ENCODE measurements around the gene GNAZ. TPM values are rescaled to one million over a fixed set of nuclear protein-coding genes. Genes with fewer than 3 reads are reported as not detected.

Gene GNAZ
- total and polyA plus RNA-seq, 2 donors (not counting 1 experiment from before 2014, with no cell fraction given): 2.8 to 9.1 TPM

GRCh38 chr22:23058481-23059283, 11.6 kb upstream of the GNAZ start:
- H3K27ac Mint-ChIP-seq: no peak overlapping the region
- Histone ChIP-seq H3K9ac (ENCODE audit: low read length) (no peak overlapping the region), H3K79me2 (ENCODE audit: control insufficient read depth, insufficient read depth, low read length) (no peaks in the 10 kb centered on the region), H3K9me3 (ENCODE audit: control extremely low read depth in 1 of 3, control insufficient read depth in 2 of 3, insufficient read depth in 1 of 3, low read length in 2 of 3) (peaks cover 0 to 8% (median 2%) of the 10 kb centered on the region in 3 donors), H3K27me3 (replicated peaks in 1 of 4; ENCODE audit: control extremely low read depth in 1 of 4, control insufficient read depth in 3 of 4, insufficient read depth in 4 of 4, low read length in 3 of 4) (no peaks in the 10 kb centered on the region), H3K27ac (ENCODE audit: low read length in 2 of 2) (no peak overlapping the region), H3K4me2 (replicated peaks; ENCODE audit: low read depth, low read length, poor library complexity, severe bottlenecking) (peak overlapping the region; percentile 30), H2AFZ (ENCODE audit: insufficient read depth, low read depth, low read length, poor library complexity, severe bottlenecking) (no peak overlapping the region), H4K20me1 (ENCODE audit: control insufficient read depth, insufficient read depth, low read length, poor library complexity, severe bottlenecking) (no peaks in the 10 kb centered on the region), H3K36me3 (replicated peaks in 1 of 2; ENCODE audit: control extremely low read depth in 1 of 2, control insufficient read depth in 1 of 2, extremely low read depth in 1 of 2, insufficient read depth in 2 of 2, low read length in 1 of 2) (no peaks in the 10 kb centered on the region), H3K4me1 (ENCODE audit: control insufficient read depth in 2 of 2, insufficient read depth in 2 of 2, low read length in 2 of 2) (peaks cover 16 to 28% of the 10 kb centered on the region in 2 donors), H3K4me3 (ENCODE audit: control extremely low read depth in 1 of 5, extremely low read depth in 1 of 5, insufficient read depth in 1 of 5, low read depth in 2 of 5, low read length in 4 of 5) (no peak overlapping the region)
- no peaks in the 10 kb centered on the region for H3K27me3 Mint-ChIP-seq
- no peak for ATAC-seq (ENCODE audit: low read depth)
- POLR2A ChIA-PET: no interaction called here
- no peak for DNase-seq
- H3K4me1 Mint-ChIP-seq: peaks cover 27% of the 10 kb centered on the region
- H3K4me3 Mint-ChIP-seq: no peak overlapping the region
- 37% methylated on average over 2 of the region's 9 CpGs for WGBS (ENCODE audit: insufficient coverage)
- intact Hi-C loops (cut with micrococcal nuclease): loop anchor here (10.0 kb wide), 1 partner anchor 76 kb away; no protein-coding TSS in a partner anchor
- TF ChIP-seq CTCF (IDR thresholded peaks at IDR 0.05): no peak
- TF ChIP-seq EZH2 (IDR thresholded peaks at IDR 0.05; ENCODE audit: borderline replicate concordance, insufficient read depth, low read depth, low read length, poor library complexity, severe bottlenecking): no peak
- CTCF ChIA-PET: no interaction called here
- H3K9me3 Mint-ChIP-seq (ENCODE audit: insufficient read depth): peaks cover 13% of the 10 kb centered on the region

- Histone ChIP-seq H3K9me3 (ENCODE audit: control extremely low read depth in 1 of 3, control insufficient read depth in 2 of 3, insufficient read depth in 1 of 3, low read length in 2 of 3) (peaks cover 0 to 8% (median 2%) of the 10 kb centered on the region in 3 donors), H2AFZ (ENCODE audit: insufficient read depth, low read depth, low read length, poor library complexity, severe bottlenecking) (no peak overlapping the region), H3K27ac (ENCODE audit: low read length in 2 of 2) (no peak overlapping the region), H3K27me3 (replicated peaks in 1 of 4; ENCODE audit: control extremely low read depth in 1 of 4, control insufficient read depth in 3 of 4, insufficient read depth in 4 of 4, low read length in 3 of 4) (no peaks in the 10 kb centered on the region), H3K4me2 (replicated peaks; ENCODE audit: low read depth, low read length, poor library complexity, severe bottlenecking) (peak overlapping the region; percentile 30), H4K20me1 (ENCODE audit: control insufficient read depth, insufficient read depth, low read length, poor library complexity, severe bottlenecking) (no peaks in the 10 kb centered on the region), H3K79me2 (ENCODE audit: control insufficient read depth, insufficient read depth, low read length) (no peaks in the 10 kb centered on the region), H3K9ac (ENCODE audit: low read length) (no peak overlapping the region), H3K4me1 (ENCODE audit: control insufficient read depth in 2 of 2, insufficient read depth in 2 of 2, low read length in 2 of 2) (peaks cover 12 to 23% of the 10 kb centered on the region in 2 donors), H3K36me3 (replicated peaks in 1 of 2; ENCODE audit: control extremely low read depth in 1 of 2, control insufficient read depth in 1 of 2, extremely low read depth in 1 of 2, insufficient read depth in 2 of 2, low read length in 1 of 2) (no peaks in the 10 kb centered on the region), H3K4me3 (ENCODE audit: control extremely low read depth in 1 of 5, extremely low read depth in 1 of 5, insufficient read depth in 1 of 5, low read depth in 2 of 5, low read length in 4 of 5) (no peak overlapping the region)
- ChIA-PET CTCF (no interaction called here), POLR2A (no interaction called here)
- Mint-ChIP-seq H3K9me3 (ENCODE audit: insufficient read depth) (peaks cover 13% of the 10 kb centered on the region), H3K4me3 (no peak overlapping the region), H3K27me3 (no peaks in the 10 kb centered on the region), H3K4me1 (peaks cover 22% of the 10 kb centered on the region), H3K27ac (no peak overlapping the region)
- WGBS (ENCODE audit: insufficient coverage): 92% methylated on average over 24 of the region's 24 CpGs
- ATAC-seq (ENCODE audit: low read depth): no peak
- TF ChIP-seq CTCF (IDR thresholded peaks at IDR 0.05) (no peak), EZH2 (IDR thresholded peaks at IDR 0.05; ENCODE audit: borderline replicate concordance, insufficient read depth, low read depth, low read length, poor library complexity, severe bottlenecking) (no peak)
- intact Hi-C loops (cut with micrococcal nuclease): loop anchor here (10.0 kb wide), 1 partner anchor 75 kb away; no protein-coding TSS in a partner anchor
- DNase-seq: no peak
Observed at GRCh38 chr22:23059284-23059948, 10.9 kb upstream of the GNAZ start.

All from B cell (primary cell).